GM19099 (cell line): ENCODE data around the gene SCN5A.

Source experiments
- POLR2A ChIP-seq: IDR thresholded peaks from 3 replicates; pipeline ENCODE4 v1.6.1; 2011; ENCODE audit warnings: low read depth; ENCODE audit not compliant: insufficient read length; ENCODE audit errors: extremely low read depth

SCN5A gene

DNA sequence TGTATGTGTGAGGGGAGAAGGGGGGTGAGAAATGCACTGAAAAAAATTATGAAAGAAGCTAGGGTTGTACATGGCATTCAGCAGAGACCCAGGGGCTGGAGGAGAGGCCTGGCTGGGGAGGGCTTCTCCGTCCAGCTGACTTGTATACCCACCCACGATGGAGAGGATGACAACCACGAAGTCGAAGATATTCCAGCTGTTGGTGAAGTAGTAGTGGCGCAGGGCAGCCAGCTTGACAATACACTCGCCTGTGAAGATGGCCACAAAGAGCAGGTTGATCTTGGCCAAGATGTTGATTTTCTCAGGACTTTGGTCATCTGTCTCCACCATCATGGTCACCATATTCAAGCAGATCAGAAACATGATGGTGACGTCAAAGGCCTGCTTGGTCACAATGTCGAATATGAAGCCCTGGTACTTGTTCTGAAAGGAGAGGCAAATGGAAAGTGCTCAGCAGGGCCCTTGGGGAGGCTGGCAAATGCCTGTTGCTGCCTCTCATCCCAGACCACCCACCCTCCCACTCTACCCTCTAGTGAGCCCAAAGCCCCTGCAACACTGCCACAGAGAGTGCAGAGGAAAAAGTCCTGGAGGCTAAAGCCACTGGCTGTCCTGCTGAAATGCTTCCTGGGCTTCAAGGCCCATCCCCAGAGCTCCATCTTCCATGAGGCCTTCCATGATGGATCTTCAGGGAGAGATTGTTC, 95.2 kb downstream of the SCN5A start:
- no peak for TF ChIP-seq POLR2A

DNA sequence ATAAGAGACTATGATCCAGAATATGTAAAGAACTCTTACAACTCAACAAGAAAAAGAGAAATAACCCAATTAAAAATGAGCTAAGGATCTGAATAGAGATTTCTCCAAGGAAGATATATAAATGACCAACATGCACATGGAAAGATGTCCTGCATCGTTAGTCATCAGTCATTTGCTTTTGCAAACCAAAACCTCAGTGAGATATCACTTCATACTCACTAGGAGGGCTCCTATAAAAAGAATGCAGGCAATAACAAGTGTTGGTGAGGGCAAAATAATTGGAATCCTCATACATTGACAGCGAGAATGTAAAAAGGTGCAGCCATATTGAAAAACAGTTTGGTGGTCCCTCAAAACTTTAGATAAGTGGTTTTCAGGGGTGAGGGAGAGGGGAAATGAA, 96.4 kb downstream of the SCN5A start:
- TF ChIP-seq POLR2A: no peak

GRCh38 chr3:38552364-38552763, 97.1 kb downstream of the SCN5A start:
- TF ChIP-seq POLR2A: no peak

GRCh38 chr3:38551026-38551832, 98.3 kb downstream of the SCN5A start:
- TF ChIP-seq POLR2A: no peak

DNA sequence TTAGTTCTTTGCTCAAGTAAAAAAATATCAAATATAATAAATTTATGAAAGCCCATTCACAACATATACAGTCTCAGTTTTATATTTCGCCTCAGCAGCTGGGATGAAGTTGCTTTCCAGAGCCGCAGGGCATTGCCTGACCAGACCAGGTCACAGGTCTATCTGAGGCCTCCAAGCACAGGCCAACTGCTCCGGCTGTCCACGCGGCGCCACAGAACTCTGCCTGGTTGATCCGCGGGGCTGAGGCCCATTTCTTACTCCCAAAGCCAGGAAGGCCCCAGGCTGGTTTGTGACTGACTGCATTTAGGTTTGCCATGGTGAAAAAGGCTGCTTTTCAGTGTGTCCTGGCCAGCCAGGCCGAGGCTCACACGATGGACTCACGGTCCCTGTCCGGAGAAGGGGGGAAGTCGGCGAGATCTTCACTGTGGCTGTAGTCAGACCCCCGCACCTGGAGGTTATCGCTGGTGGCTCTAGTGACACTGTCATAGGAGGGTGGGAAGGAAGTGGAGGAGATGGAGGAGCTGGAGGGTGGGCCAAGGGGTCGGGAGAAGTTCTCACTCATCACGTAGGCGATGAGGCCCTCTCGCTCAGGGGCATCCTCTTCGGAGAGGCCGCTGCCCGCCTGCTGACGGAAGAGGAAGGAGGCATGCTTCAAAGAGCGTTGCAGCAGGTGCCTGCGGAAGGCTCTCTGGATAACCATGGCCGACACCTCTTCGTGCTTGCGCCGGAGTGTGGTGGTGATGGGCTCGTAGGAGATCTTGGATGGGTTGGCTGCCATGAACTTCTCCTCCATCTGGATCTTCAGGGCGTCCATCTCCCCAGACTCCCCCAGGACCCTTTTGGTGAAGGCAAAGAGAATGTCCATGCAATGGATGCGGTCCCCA, 99.3 kb downstream of the SCN5A start:
- no peak for TF ChIP-seq POLR2A

DNA sequence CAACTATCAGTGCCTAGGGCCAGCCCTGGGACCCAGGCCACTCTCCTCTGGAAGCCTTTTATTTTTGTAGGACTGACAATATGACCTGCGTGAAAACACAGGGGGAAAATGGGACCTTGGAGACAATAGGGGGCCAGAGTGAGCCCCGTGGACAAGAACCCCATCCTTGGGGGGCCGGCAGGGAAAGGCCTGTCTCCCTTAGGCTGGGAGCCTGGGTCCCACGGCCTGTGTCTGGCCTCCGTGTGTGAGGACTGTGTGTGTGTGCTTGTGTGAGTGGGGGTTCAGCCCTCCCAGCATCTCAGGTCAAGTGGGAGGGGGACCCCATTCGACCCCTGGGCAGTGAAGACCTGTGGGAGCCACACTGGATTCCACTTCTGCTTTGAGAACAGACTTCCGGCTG, 100.0 kb downstream of the SCN5A start:
- TF ChIP-seq POLR2A: no peak

DNA sequence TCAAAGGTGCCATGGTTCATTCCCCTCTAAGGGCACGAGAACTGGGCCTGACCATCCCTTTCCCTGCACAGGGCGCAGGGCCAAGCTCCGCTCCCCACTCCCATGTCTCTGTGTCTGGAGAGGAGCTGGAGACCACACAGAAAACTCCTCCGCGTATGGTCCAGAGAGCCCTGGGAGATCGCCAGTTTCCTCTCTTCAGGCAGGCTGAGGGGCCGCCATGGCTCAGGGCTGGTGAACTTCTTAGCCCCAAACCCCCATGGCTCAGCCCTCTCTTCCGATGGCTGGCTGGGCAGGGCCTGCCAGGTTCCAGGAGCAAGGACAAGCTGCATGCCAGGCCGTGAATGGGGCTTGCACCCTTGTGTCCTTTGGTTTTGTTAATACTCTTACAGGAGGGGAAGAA, 100.4 kb downstream of the SCN5A start:
- TF ChIP-seq POLR2A: no peak

GRCh38 chr3:38548154-38548931, 101.1 kb downstream of the SCN5A start:
- TF ChIP-seq POLR2A: no peak

DNA sequence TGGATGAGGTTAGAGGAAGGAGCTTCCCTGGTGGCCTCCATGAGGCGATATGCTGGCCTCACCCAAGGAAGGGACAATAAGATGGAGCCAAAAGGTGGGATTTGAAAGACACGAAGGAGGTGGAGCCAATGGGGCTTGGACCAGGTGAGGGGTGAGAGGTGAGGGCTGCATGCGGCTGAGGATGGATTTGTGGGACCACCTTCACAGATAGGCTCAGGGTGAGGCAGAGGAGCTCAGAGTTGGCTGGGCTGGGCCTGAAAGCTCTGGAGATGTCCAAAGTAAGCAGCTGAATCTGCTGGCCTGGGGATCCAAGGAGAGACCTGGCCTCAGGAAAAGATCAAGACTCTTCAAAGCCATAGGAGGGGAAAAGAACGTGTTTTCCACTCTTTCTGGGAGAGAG, 103.5 kb downstream of the SCN5A start:
- no peak for TF ChIP-seq POLR2A

- TF ChIP-seq POLR2A: no peak
These were observed 103.9 kb downstream of the SCN5A start for GRCh38 chr3:38545550-38545949.

DNA sequence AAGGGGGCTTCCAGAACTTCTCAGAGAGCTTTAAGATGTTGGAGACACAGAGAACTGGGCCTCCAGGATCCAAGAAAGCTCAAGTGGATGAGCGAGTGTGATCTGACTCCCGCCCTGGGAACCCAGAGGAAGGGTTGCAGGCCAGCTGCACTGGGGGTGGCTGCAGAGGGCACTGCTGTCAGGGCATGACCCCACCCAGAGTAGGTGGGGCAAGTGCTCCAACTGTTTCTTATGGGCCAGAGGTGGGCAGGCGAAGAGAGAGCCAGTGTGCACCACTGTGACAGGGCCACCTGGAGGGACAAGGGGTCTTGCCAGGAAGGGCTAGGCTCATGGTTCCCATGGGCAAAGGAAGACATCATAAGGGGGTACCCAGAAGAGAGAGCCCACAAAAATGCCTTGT, 104.6 kb downstream of the SCN5A start:
- TF ChIP-seq POLR2A: no peak

DNA sequence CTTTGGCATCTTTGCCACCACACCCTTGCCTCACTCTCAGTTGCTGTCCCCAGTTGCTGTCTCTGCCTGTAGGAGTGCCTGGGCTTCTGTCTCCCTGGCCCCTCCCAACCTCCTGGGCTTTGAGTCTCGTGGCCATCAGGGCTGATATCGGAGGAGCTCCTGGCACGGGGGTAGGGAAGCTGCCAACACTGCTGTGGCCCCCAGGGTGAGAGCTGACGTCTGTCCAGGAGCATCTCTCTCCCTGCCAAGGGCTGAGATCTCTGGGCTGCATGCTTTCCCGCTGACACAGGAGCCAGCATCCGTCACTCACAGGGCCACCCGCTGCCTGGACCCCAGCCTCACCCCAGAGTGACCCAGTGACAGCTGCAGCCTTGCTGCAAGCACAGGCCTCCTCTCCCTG, 105.9 kb downstream of the SCN5A start:
- no peak for TF ChIP-seq POLR2A

DNA sequence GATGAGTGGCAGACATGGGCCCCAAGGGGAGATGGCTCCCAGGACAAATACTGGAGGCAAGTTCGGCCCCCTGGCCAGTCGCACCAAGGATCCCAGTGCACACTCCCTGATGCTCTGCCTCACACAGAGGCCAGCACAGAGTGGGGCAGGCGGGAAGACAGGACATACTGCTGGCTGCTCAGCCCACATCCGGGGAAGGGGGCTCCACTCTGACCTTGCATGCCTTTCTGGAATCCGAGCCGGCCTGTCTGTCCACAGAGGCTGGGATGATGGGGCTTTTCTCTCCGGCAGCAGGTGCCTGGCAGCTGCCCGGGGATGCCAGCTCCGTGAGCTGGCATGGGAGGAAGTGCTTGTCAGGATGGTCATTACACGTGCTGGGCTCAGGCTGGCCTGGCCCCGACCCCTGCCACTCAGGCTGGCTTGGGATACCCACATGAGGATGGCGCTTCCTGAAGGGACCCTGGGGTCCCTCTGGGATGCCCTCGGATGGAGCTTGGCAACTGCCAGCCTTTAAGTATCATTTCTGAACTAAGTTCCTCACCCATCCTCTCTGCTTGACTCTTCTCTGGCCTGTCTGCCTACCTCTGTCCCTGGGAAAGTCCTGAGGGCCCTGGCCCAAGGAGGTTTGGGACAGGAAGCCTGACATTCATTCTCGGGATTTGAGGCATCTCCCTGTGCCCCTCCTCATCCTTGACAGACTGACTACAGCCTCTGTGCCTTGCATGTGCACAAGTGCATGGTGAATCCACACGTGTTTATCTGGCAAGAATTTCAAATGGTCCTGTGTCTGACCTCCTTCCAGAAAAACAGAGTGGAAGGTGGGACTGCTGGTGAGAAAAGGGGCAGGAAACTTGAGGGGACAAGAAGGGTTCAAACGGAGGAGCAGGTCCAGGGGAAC, 106.8 kb downstream of the SCN5A start:
- no peak for TF ChIP-seq POLR2A

- TF ChIP-seq POLR2A: no peak
These were observed 107.7 kb downstream of the SCN5A start for GRCh38 chr3:38541806-38542205.
